Activated CD4-positive, alpha-beta T cell treated with anti-CD3 and anti-CD28 coated beads, Interleukin-10, Interleukin-2, amounts not matched to agents 100 ng/mL and 50 ng/mL, durations not matched to agents 16 hours and 8 hours (primary cell): ENCODE data around the gene VPS13D.

Experiments
- DNase-seq: peaks from one replicate; pipeline ENCODE4 v3.0.0-alpha.2; 2020

The VPS13D gene

GRCh38 chr1:12543740-12544154 lies 313.9 kb downstream of the VPS13D start:
- DNase-seq = no peak

GRCh38 chr1:12544357-12544756 lies 314.5 kb downstream of the VPS13D start:
- no peak for DNase-seq

GRCh38 chr1:12544992-12545391 lies 315.2 kb downstream of the VPS13D start:
- DNase-seq = no peak

- DNase-seq = no peak
These were observed 317.1 kb downstream of the VPS13D start for GRCh38 chr1:12546771-12547585.

GRCh38 chr1:12547586-12548225 lies 317.9 kb downstream of the VPS13D start:
- DNase-seq = no peak

- DNase-seq = no peak
These were observed 318.6 kb downstream of the VPS13D start for GRCh38 chr1:12548279-12548972.

- no peak for DNase-seq
These were observed 319.2 kb downstream of the VPS13D start for GRCh38 chr1:12548973-12549459.

GRCh38 chr1:12549460-12550349 lies 319.9 kb downstream of the VPS13D start:
- no peak for DNase-seq

- no peak for DNase-seq
These were observed 321.8 kb downstream of the VPS13D start for GRCh38 chr1:12551584-12551983.

GRCh38 chr1:12552111-12552888 lies 322.5 kb downstream of the VPS13D start:
- no peak for DNase-seq

- DNase-seq = no peak
These were observed 323.4 kb downstream of the VPS13D start for GRCh38 chr1:12552951-12553921.

GRCh38 chr1:12553963-12554362 lies 324.1 kb downstream of the VPS13D start:
- DNase-seq = no peak

- DNase-seq = no peak
These were observed 324.9 kb downstream of the VPS13D start for GRCh38 chr1:12554521-12555305.

GRCh38 chr1:12555411-12556367 lies 325.9 kb downstream of the VPS13D start:
- no peak for DNase-seq

- DNase-seq = no peak
These were observed 326.6 kb downstream of the VPS13D start for GRCh38 chr1:12556368-12556930.

GRCh38 chr1:12556957-12557935 lies 327.4 kb downstream of the VPS13D start:
- no peak for DNase-seq

- DNase-seq = no peak
These were observed 331.3 kb downstream of the VPS13D start for GRCh38 chr1:12561121-12561520.
